Retinal pigment epithelial cell (primary cell): ENCODE results near the gene ANKRD45.
A peak's percentile ranks its signal among the peaks of the same experiment; 100 is the strongest.
"Not testable (repeated sequence)": the region's sequence is repeated elsewhere in the genome, so short reads cannot be mapped to it uniquely, and the experiment has no call there.

Experiments
- DNase-seq: peaks from one replicate; pipeline ENCODE4 v3.0.0-alpha.2; 2010; ENCODE audit warnings: low read depth
- H3K4me3 ChIP-seq: 2 replicates; pipeline ENCODE4 v1.5.1; 2011; ENCODE audit warnings: mild to moderate bottlenecking, low read length, control low read depth, moderate library complexity
- TF ChIP-seq, protein P1 (sequence below): conservative IDR thresholded peaks from 2 replicates; pipeline ENCODE4 v1.5.1; 2011; ENCODE audit warnings: low read depth, low read length, control low read depth, inconsistent platforms

The ANKRD45 gene

GRCh38 chr1:173580658-173581057 is 89.0 kb downstream of the ANKRD45 start:
- TF ChIP-seq, protein P1, sequence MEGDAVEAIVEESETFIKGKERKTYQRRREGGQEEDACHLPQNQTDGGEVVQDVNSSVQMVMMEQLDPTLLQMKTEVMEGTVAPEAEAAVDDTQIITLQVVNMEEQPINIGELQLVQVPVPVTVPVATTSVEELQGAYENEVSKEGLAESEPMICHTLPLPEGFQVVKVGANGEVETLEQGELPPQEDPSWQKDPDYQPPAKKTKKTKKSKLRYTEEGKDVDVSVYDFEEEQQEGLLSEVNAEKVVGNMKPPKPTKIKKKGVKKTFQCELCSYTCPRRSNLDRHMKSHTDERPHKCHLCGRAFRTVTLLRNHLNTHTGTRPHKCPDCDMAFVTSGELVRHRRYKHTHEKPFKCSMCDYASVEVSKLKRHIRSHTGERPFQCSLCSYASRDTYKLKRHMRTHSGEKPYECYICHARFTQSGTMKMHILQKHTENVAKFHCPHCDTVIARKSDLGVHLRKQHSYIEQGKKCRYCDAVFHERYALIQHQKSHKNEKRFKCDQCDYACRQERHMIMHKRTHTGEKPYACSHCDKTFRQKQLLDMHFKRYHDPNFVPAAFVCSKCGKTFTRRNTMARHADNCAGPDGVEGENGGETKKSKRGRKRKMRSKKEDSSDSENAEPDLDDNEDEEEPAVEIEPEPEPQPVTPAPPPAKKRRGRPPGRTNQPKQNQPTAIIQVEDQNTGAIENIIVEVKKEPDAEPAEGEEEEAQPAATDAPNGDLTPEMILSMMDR, result no peak
- DNase-seq, result no peak

DNA sequence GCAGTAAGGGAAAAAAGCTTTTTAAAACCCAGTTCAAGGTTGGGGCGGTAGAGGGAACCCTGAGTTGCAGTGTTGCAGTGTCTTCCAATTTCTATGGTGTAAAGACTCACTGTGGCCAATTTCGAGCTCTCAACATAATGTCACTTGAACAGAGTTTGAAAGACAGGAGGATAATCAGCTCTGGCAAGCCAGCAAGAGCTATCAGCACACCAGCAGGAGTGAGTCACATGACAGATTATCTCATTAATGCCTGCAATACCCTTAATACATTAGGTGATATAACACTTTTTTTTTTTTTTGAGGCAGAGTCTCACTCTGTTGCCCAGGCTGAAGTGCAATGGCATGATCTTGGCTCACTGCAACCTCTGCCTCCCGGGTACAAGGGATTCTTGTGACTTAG is 89.6 kb downstream of the ANKRD45 start:
- TF ChIP-seq, protein P1, result no peak
- DNase-seq, result peak; percentile 8

More at GRCh38 chr1:173580658-173581057, 89.0 kb downstream of the ANKRD45 start:
- H3K4me3 ChIP-seq, result no peak overlapping the region

DNA sequence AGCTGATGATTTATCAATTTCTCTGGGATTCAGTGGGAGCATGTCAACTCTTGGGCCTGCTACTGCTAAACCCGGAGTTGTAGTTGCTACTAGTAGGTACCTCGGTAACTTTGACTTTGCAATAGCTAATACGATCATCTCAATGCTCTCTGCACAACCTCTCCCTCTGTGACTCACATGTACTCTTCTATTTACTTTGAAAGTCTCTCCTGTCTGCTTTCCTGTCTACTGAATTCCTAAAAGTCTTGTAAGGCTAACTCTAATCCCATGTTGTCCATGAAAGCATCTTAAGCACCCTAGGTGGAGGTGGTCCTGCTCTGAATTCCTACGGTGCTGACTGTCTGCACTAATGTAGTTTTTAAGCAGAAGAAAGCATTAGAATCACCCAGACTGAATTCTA is 96.1 kb downstream of the ANKRD45 start:
- no peak for DNase-seq
- TF ChIP-seq, protein P1, result no peak
- no peak overlapping the region for H3K4me3 ChIP-seq

More for the DNA sequence above, 89.6 kb downstream of the ANKRD45 start:
- H3K4me3 ChIP-seq, result no peak overlapping the region

DNA sequence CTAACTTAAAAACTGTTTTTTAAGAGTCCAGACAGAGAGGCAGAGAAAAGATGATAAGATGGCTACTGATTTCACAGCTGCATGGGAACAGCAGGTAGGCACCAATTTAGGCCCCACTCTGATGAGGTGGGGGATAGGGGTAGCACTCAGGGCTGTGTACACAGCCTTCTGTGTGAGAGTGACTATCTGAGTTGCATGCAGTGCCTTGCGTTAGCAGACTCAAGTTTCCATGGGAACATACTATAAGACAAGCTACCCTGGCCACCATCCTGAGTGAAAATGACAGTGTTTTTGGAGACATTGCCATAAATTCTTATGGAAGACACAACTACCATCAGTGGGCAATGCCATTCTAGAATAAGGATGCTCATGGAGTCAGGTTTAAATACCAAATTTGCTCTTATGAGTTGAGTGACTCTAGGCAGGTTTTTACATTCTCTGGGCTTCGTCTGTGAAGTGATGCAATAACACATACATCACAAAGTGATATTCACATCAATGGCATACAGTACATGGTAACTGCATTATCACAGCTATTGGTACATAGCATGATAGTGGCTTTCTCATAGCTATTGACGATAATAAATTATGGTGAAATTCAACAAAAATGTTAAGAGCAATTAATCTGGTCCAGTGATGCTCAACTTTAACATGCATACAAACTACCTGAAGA is 97.3 kb downstream of the ANKRD45 start:
- DNase-seq, result no peak
- no peak overlapping the region for H3K4me3 ChIP-seq
- TF ChIP-seq, protein P1, result no peak

DNA sequence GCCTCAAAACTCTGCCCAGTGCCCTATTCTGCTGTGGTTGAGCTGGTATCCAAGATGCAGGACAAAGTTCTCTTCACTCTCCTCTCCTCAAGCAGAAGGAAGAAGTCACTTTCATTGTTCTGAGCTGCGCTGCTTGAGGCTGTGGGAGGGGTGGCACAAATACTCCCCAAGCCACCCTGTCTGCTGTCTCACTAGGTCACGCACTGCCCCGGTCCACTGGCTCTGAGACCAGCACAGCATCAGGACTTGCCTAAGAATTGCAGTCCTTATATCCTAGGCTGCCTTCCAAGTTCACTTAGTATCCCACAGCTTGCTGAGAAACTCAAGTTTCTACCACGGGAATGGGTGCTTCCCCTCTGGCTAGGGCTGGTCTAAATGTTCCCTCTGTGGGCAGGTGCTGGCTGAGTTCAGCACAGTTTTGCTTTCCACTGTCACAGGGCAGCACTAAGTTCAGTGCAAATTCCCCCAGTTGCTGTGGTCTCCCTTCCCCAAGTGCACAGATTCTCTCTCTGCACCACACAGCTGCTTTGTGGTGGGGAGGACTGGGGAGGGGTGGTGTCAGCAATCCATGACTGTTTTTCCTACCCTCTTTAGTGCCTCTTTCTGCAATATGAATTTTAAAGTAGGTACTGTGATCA is 99.2 kb downstream of the ANKRD45 start:
- H3K4me3 ChIP-seq, result no peak overlapping the region
- no peak for DNase-seq
- TF ChIP-seq, protein P1, result no peak

DNA sequence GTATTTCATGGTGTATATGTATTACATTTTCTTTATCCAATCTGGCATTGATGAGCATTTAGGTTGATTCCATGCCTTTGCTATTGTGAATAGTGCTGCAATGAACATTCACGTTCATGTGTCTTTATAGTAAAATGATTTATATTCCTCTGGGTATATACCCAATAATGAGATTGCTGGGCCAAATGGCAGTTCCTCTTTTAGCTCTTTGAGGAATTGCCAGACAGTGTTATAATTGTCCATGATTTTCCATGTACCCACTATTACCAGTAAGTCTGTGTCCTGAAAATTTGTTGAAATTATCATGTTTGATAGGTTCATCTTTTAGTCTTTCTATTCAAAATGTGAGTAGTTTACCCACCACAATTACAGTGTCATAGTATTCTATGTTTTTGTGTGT is 101.2 kb downstream of the ANKRD45 start:
- TF ChIP-seq, protein P1, result no peak
- no peak for DNase-seq
- H3K4me3 ChIP-seq, result no peak overlapping the region

DNA sequence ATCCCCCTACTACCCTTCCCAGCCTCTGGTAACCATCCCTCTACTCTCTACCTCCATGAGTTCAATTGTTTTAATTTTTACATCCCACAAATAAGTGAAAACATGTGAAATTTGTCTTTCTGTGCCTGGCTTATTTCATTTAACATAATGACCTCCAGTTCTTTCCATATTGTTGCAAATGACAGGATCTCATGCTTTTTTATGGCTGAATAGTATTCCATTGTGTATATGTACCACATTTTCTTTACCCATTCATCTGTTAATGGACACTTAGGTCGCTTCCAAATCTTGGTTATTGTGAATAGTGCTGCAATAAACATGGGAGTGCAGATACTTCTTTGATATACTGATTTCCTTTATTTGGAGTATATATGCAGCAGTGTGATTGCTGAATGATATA is 105.8 kb downstream of the ANKRD45 start:
- DNase-seq, H3K4me3 ChIP-seq: not testable (repeated sequence)
